D721Med (cell line): ENCODE results near the gene PTGR3.
A peak's percentile ranks its signal among the peaks of the same experiment; 100 is the strongest.

Experiments used
- DNase-seq: peaks from one replicate; pipeline ENCODE4 v3.0.0; 2011; ENCODE audit warnings: low spot score; ENCODE audit not compliant: insufficient read length
- FAIRE-seq: peaks from 2 replicates; lab custom pipeline; 2011; peaks lifted over from hg19 to GRCh38; lab: Jason Lieb, UNC
- TF ChIP-seq, protein P1 (sequence below): IDR thresholded peaks from 2 replicates; pipeline ENCODE4 v1.5.1; 2012; ENCODE audit warnings: mild to moderate bottlenecking, control low read depth; ENCODE audit not compliant: insufficient read depth; ENCODE audit errors: missing control alignments

The PTGR3 gene

GRCh38 chr18:75170022-75170789 lies 38.7 kb downstream of the PTGR3 start:
- FAIRE-seq: no peak
- TF ChIP-seq, protein P1, sequence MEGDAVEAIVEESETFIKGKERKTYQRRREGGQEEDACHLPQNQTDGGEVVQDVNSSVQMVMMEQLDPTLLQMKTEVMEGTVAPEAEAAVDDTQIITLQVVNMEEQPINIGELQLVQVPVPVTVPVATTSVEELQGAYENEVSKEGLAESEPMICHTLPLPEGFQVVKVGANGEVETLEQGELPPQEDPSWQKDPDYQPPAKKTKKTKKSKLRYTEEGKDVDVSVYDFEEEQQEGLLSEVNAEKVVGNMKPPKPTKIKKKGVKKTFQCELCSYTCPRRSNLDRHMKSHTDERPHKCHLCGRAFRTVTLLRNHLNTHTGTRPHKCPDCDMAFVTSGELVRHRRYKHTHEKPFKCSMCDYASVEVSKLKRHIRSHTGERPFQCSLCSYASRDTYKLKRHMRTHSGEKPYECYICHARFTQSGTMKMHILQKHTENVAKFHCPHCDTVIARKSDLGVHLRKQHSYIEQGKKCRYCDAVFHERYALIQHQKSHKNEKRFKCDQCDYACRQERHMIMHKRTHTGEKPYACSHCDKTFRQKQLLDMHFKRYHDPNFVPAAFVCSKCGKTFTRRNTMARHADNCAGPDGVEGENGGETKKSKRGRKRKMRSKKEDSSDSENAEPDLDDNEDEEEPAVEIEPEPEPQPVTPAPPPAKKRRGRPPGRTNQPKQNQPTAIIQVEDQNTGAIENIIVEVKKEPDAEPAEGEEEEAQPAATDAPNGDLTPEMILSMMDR: no peak
- DNase-seq: no peak

DNA sequence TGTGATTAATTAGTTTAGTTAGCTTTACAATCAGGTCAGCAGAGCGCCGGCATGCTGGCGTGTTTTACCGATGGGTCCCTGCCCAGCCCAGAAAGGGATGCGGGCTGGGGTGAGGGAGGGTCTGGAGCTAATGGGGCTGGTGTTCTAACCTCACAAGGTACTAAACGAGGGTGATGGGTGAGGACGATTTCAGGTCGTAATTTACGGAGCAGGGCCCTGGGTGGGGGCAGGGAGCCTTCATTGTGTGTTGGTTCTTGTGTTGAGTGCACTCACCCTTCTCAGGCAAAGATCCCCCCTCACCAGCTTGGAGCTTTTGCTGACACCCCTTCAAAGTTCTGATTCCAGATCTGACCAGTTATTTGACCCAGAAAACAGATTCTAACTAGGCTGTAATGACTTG lies 39.5 kb downstream of the PTGR3 start:
- TF ChIP-seq, protein P1: no peak
- DNase-seq (no peak), FAIRE-seq (no peak)

DNA sequence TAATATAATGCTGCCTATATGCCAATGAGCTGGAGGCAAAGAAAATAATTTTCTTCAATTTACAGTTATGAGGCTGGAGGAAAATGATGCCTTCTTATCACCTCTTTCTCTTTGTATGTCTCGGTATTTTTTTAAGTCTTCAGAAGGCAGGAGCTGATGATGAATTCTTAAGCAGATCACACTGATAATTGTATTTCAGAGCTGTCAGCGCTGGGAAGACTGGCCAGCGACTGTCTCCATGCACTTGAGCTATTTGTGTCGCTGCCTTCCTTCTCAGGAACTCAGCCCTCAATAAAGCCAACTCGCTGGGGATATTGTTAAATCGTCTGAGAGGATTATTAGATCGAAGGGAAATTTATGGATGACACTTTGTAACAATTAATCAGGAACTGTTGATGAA lies 40.3 kb downstream of the PTGR3 start:
- FAIRE-seq: peak; percentile 94
- DNase-seq: no peak
- TF ChIP-seq, protein P1: no peak

DNA sequence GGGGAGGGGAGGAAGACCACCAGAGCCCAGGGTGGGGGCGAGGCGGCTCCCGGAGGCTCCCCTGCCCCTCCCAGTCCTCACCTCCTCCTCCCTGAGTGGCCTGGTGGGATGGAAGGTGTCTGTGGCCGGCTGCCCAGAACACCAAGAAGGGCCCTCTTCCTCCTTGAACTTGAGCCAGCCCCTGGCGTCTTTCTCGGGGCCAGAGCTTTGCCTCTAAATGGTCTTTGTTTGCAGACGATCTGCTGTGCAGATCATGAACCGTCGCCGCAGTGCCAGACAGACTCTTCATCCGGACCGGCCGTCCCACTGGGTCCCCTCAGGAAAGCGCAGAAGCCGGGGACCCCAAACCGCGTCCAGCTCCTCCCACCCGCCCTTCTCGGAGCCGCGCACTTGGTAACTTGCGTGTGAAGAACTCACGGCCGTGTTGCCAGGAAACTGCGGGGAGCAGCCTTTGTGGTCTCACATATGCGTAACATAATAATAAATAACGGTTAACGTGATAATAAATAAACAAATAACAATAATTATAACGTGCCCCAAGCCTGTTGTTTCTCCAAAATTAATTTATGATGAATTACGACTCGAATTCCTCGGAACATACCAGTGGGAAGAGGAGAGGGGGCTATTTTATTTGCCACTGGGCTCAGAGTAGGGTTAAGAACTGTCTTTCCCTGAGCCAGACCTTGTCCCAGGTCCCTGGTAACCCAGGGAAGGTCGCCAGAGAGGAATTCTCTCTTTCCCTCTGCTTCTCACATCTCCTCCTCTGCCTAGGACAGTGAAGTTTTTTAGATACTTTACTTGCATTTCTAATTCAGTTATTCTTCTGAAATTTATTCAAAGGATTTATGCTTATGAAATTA lies 41.0 kb downstream of the PTGR3 start:
- FAIRE-seq: no peak
- TF ChIP-seq, protein P1: no peak
- DNase-seq: no peak

DNA sequence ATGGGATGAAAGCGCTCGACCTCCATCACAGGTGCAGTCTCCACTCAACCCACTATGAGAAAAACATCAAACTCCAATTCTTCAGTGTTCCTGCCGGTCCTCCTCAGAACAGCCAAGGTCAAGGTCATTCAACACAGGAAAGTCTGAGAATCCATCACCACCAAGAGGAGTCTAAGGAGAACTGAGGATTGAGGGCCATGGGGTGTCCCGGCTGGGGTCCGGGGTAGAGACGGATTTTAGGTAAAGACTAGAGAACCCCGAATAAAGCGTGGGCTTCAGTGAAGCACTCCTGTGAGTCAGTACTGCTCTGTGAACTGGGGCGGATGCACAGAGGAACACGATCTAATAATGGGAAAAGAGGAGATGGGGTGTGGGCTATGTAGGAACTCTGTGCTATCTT lies 41.8 kb downstream of the PTGR3 start:
- FAIRE-seq: no peak
- no peak for DNase-seq
- TF ChIP-seq, protein P1: no peak

- TF ChIP-seq, protein P1: no peak
- FAIRE-seq (no peak), DNase-seq (no peak)
These were observed 43.0 kb downstream of the PTGR3 start for GRCh38 chr18:75165926-75166325.
